Nephron progenitor cell (in vitro differentiated cells): ENCODE results near the gene PDE2A.

ENCODE experiments used
- DNase-seq: peaks from one replicate; pipeline ENCODE4 v3.0.0; 2021
- H3K27ac Mint-ChIP-seq: 2 replicates; pipeline ENCODE4 v1.8.0; 2021; ENCODE audit warnings: mild to moderate bottlenecking, moderate library complexity, mixed read lengths
- H3K27me3 Mint-ChIP-seq: 2 replicates; pipeline ENCODE4 v1.8.0; 2021; ENCODE audit warnings: mild to moderate bottlenecking, low read depth, mixed read lengths; ENCODE audit not compliant: poor library complexity
- H3K36me3 Mint-ChIP-seq: 2 replicates; pipeline ENCODE4 v1.8.0; 2021; ENCODE audit warnings: low read depth, mixed read lengths
- H3K4me1 Mint-ChIP-seq: 2 replicates; pipeline ENCODE4 v1.8.0; 2021; ENCODE audit warnings: mixed read lengths
- H3K4me3 Mint-ChIP-seq: 2 replicates; pipeline ENCODE4 v1.8.0; 2021; ENCODE audit warnings: mild to moderate bottlenecking, moderate library complexity, mixed read lengths
- H3K9me3 Mint-ChIP-seq: 2 replicates; pipeline ENCODE4 v1.8.0; 2021; ENCODE audit warnings: mild to moderate bottlenecking, moderate library complexity, mixed read lengths
- TF ChIP-seq, protein P1 (sequence below): fragments of 200-600 bp; sonication (generic); IDR thresholded peaks from 2 replicates; pipeline ENCODE4 v1.5.0; 2021; ENCODE audit warnings: antibody characterized with exemption

PDE2A gene

DNA sequence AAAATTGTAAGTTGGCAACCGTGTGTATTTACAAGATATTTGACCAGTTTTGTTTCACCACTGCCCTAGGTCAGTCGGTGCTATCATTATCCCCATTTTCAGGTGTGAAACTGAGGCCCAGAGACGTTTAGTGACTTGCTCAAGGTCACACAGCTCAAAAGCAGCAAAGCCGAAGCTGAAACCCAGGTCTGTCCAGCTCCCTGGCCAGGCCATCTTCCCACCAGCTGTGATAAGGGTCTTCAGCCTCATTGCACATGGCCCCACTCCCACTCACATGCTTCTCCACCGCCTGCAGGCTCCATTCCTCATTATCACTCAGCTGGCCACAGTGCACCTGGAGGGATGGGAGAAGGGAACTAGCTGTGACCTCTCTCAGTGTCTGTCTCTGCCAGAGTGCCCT is 83.2 kb downstream of the PDE2A start:
- Mint-ChIP-seq H3K27ac (no peak overlapping the region), H3K36me3 (no peaks in the 10 kb centered on the region), H3K27me3 (peaks cover 91% of the 10 kb centered on the region), H3K9me3 (no peaks in the 10 kb centered on the region), H3K4me1 (peaks cover 27% of the 10 kb centered on the region), H3K4me3 (peak overlapping the region; percentile 76)
- DNase-seq, result no peak
- TF ChIP-seq, protein P1, sequence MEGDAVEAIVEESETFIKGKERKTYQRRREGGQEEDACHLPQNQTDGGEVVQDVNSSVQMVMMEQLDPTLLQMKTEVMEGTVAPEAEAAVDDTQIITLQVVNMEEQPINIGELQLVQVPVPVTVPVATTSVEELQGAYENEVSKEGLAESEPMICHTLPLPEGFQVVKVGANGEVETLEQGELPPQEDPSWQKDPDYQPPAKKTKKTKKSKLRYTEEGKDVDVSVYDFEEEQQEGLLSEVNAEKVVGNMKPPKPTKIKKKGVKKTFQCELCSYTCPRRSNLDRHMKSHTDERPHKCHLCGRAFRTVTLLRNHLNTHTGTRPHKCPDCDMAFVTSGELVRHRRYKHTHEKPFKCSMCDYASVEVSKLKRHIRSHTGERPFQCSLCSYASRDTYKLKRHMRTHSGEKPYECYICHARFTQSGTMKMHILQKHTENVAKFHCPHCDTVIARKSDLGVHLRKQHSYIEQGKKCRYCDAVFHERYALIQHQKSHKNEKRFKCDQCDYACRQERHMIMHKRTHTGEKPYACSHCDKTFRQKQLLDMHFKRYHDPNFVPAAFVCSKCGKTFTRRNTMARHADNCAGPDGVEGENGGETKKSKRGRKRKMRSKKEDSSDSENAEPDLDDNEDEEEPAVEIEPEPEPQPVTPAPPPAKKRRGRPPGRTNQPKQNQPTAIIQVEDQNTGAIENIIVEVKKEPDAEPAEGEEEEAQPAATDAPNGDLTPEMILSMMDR, result no peak

DNA sequence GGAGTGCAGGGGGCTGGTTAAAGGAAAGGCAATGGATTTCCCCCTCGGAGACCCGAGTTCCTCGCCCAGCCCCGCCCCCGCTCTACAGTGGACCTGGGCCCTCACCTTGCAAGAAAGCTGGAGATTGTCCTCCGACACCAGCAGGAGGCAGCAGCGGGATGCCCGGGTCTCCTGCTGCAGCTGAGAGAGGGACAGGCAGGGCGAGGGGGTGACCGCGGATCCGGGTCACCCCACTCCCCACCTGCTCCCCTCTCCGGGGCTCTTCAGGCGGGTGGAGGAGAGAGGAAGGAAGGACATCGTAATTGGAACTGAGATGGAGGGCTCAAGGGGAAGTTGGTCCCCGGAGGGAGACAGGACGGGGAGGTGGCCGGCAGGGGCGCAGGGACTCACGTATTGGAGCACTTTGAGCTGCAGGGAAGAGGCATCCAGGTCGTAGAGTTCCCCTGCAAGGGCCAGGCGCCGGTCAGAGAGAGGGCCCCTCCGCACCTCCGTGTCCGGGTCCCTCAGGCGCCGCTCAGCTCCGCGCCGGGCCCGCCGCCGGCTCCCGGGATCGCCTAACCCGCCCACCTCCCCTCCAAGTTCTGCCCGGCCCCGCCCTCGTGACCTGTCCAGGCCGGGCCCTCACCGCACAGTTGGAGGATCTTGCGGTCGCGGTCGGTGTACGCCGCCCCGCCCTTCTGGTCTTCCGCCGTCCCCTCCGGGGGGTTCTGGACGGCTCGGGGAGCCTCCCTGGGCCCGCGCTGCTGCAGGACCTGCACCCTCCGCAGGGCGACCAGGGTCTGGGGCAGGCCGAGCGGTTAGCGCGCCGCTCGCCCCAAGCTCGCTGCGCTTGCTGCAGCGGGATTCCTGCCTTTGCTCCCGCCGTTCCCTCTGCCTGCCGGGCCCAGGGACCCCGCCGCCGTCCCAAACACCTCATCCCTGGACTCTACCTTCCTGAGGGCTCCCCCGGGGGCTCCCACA is 84.1 kb downstream of the PDE2A start:
- Mint-ChIP-seq H3K4me1 (peaks cover 18% of the 10 kb centered on the region), H3K9me3 (no peaks in the 10 kb centered on the region), H3K4me3 (peak overlapping the region; percentile 85), H3K27me3 (peaks cover 93% of the 10 kb centered on the region), H3K27ac (no peak overlapping the region), H3K36me3 (no peaks in the 10 kb centered on the region)
- TF ChIP-seq, protein P1, result peak; percentile 69
- DNase-seq, result peak; percentile 83

DNA sequence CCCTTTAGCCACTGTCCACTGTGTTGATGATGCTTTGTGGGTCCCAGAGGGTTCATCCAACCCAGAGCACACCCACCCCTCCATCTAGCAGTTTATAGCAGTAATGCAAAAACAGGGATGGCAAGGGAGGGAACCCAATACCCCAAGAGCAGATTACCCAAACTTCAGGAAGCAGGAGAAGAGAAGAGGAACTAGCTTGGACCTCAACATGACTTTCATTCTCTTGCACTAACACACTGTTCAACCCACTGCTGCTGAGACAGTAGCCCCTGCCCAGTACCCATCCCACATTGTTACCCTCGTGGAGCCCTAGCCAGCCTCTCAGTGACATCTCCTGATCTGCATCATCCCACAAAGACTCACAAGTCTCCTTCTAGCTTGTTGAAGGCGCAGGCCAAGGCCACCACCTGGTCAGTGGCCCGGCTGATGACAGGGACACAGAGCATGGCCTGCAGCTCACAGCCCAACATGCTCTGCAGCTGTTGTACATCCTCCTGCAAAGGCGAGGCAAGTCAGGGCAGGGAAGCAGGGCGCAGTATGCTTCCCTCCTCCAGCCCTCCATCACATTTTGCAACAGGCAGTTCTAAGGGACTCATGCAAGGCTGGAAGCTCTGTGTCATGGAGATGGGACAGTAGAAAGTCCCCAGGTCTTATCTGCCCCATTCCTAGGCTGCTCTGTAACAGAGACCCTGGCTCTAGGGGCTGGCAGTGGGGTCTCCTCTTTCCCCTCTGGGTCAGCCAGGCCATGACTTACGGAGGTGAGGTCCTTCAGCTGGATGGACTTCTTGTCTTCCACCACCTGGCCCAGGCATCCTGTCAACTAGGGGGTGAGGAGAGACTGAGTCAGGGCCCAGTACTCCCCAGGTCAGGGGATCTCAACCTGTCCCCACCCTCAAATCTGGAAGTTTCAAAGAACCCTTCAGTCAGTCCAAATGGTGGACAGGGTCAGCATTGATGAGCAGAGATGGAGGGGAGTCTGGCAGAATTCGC is 85.5 kb downstream of the PDE2A start:
- H3K9me3 Mint-ChIP-seq, result no peaks in the 10 kb centered on the region
- no peak overlapping the region for H3K4me3 Mint-ChIP-seq
- peaks cover 93% of the 10 kb centered on the region for H3K27me3 Mint-ChIP-seq
- no peak for DNase-seq
- TF ChIP-seq, protein P1, result no peak
- H3K27ac Mint-ChIP-seq, result no peak overlapping the region
- peaks cover 16% of the 10 kb centered on the region for H3K4me1 Mint-ChIP-seq
- no peaks in the 10 kb centered on the region for H3K36me3 Mint-ChIP-seq

DNA sequence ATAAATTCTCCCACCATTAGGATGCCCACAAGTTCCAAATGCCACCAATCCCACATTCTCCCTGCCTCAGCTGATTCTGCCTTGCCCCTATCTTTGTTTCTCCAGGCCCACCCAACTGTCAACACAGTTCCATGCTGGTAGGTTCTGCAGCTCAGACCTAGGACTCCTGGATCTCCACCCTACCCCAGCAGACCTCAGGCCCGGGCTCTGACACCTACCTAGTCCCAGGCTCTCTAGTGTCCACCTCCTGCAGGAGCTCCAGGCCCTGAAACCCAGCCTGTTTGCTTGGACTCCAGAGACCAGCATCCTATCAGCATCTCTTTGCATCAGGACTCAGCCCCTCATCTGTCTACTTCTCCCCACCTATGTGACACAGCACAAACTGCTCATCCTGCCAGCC is 86.5 kb downstream of the PDE2A start:
- Mint-ChIP-seq H3K27me3 (peaks cover 93% of the 10 kb centered on the region), H3K9me3 (no peaks in the 10 kb centered on the region), H3K27ac (peak overlapping the region; percentile 30), H3K36me3 (no peaks in the 10 kb centered on the region), H3K4me1 (peaks cover 16% of the 10 kb centered on the region), H3K4me3 (no peak overlapping the region)
- DNase-seq, result no peak
- TF ChIP-seq, protein P1, result no peak

DNA sequence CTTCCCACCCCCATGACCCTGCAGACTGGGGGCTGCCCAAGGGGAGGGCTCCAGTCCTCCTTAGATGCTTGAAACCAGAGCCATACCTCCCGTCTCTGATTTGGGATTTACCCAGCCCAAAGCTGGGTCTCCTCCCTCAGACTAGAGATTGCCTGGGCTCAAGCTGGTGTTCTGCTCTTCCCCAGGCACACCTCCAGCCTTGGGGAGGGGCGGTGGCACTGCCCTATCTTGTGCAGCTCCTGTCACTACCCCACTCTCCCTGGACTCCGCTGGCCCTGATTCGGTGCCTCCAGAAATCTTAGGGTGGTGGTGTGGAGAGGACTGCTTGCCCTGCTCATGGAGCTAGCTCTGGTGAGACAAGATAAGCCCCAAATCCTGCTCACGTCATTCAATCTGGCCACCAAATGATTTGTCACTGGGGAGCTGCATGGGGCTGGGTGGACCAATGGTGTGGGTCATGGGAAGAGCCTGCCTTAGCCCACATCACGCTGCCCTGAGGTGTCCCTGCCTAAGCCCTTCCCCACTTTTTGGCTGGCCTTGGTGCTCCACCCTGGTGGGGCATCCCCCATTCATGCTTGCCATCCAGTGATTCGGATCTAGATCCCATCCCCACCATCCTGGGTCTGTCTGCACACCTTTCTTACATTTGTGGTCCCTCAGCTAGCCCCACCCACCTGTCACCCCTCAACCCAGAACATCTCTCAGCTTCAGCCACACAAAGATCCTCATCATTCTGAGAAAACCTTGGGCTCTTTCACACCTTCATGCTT is 87.7 kb downstream of the PDE2A start:
- DNase-seq, result no peak
- no peak overlapping the region for H3K27ac Mint-ChIP-seq
- peaks cover 16% of the 10 kb centered on the region for H3K4me1 Mint-ChIP-seq
- H3K36me3 Mint-ChIP-seq, result no peaks in the 10 kb centered on the region
- peaks cover 93% of the 10 kb centered on the region for H3K27me3 Mint-ChIP-seq
- TF ChIP-seq, protein P1, result no peak
- no peaks in the 10 kb centered on the region for H3K9me3 Mint-ChIP-seq
- H3K4me3 Mint-ChIP-seq, result no peak overlapping the region
